GM12874 (cell line): ENCODE data around the gene DMC1.

Experiments used
- TF ChIP-seq, protein P1 (sequence below): IDR thresholded peaks from 2 replicates; pipeline ENCODE4 v1.5.1; 2011; ENCODE audit warnings: low read depth, mild to moderate bottlenecking, control low read depth, low read length, moderate library complexity; ENCODE audit not compliant: insufficient read depth

The DMC1 gene

GRCh38 chr22:38554281-38554680, 15.7 kb downstream of the DMC1 start:
- TF ChIP-seq, protein P1, sequence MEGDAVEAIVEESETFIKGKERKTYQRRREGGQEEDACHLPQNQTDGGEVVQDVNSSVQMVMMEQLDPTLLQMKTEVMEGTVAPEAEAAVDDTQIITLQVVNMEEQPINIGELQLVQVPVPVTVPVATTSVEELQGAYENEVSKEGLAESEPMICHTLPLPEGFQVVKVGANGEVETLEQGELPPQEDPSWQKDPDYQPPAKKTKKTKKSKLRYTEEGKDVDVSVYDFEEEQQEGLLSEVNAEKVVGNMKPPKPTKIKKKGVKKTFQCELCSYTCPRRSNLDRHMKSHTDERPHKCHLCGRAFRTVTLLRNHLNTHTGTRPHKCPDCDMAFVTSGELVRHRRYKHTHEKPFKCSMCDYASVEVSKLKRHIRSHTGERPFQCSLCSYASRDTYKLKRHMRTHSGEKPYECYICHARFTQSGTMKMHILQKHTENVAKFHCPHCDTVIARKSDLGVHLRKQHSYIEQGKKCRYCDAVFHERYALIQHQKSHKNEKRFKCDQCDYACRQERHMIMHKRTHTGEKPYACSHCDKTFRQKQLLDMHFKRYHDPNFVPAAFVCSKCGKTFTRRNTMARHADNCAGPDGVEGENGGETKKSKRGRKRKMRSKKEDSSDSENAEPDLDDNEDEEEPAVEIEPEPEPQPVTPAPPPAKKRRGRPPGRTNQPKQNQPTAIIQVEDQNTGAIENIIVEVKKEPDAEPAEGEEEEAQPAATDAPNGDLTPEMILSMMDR, result no peak

DNA sequence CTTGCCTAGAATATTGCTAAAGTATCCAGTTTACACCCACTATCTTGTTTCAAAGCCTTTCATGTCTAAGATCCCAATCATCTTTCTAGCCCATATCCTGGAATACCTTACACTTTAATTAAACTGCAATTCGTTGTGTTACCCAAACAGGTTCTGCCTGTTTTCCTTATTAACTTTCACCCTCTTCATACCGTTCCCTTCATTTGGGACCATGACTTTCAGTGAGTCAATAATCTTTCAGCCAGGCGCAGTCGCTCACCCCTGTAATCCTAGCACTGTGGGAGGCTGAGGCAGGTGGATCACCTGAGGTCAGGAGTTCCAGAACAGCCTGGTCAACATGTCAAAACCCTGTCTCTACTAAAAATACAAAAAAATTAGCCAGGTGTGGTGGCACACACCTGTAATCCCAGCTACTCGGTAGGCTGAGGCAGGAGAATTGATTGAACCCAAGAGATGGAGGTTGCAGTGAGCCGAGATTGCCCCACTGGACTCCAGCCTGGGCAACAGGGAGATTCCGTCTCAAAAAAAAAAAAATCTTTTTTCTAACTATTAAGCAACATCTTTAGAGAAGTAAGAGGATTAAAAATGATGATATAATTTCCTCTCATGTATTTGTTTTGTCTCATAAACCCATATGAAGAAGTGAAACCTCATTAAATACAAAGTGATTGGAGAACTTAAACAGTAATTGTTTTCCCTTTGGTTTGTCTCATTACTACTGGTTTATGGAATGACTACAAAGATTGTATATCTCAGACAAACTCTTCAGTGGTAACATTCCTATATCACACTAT, 20.7 kb downstream of the DMC1 start:
- TF ChIP-seq, protein P1, result no peak

DNA sequence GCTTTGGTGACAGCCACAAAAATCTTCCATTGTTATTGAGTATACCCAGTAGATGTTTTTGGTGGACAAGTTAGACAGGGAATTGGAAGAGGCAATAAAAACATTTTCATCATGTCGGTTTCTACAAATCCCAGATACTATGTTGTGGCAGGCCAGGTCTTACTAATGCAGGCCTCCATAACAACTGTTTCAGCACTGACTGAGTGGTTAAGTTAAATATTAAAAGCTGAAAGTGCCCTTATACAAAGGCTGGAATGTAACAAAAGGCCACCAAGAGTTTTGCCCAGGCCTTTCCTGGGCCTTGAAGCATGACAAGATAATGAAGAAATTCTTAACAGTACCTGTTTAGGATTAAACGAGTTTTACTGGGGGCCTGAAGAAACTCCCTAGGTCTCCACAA, 29.3 kb downstream of the DMC1 start:
- TF ChIP-seq, protein P1, result no peak

- TF ChIP-seq, protein P1, result no peak
These were observed 38.6 kb downstream of the DMC1 start for GRCh38 chr22:38531251-38531938.

DNA sequence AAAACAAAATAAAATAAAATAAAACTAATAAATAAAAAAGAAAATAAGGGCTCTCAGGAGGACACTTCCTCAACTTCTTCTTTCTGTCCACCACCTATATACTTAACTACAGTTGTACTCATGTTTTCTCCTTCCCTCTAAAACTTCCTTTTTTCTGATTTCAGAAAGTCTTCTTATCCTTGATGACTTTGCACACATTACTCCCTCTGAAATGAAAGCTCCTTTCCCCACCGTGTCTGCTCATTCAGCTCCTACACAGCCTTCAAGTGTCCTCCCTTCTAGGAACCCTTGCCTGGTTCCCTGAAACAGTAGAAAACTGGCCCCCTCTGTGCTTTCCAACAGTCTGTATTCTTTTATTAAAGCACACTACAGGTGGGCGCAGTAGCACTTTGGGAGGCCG, 45.6 kb downstream of the DMC1 start:
- TF ChIP-seq, protein P1, result no peak

DNA sequence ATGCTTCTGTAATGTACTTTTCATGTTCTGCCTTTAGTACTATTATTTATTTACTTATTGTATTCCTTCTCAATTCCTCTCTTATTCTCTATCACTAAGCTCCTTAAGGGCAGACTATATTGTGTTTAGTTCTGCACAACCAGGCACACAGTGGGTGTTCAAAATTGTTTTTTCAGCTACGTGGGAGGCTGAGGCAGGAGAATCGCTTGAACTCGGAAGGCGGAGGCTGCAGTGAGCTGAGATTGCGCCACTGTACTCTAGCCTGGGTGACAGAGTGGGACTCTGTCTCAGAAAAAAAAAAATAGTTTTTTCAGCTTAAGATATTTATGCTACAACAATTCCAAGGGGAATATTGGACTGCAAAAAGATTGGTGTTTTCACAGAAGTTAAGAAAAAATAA, 46.5 kb downstream of the DMC1 start:
- TF ChIP-seq, protein P1, result no peak

- TF ChIP-seq, protein P1, result no peak
These were observed 47.0 kb downstream of the DMC1 start for GRCh38 chr22:38523029-38523428.
